Activated CD8-positive, alpha-beta memory T cell treated with anti-CD3 and anti-CD28 coated beads, Interleukin-2, amount 50 U/mL, for 24 hours (primary cell): Measurements from ENCODE around the gene ST8SIA6.
"Not testable (repeated sequence)": the region's sequence is repeated elsewhere in the genome, so short reads cannot be mapped to it uniquely, and the experiment has no call there.

ENCODE experiments used
- DNase-seq: peaks from one replicate; pipeline ENCODE4 v3.0.0-alpha.2; 2020; ENCODE audit errors: extremely low read depth

The ST8SIA6 gene

DNA sequence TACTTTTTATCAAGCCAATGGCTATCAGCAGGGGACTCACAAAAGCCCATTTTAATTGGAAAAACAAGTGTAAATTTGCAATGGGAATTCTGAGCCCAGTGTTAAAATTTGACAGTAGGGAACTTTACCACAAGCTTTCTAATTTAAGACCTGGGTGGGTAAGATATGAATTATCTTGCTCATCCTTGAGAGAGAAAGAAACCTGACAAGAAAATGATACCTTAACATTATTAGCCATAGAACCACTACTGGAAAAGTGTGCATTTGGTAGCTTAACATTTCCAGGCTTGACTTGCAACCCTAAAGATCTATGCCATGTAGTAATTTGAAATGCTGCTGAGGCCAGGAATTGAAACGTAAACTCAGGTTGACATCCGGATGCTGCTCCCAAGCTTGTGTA lies 2.7 kb upstream of the ST8SIA6 start:
- DNase-seq = no peak

DNA sequence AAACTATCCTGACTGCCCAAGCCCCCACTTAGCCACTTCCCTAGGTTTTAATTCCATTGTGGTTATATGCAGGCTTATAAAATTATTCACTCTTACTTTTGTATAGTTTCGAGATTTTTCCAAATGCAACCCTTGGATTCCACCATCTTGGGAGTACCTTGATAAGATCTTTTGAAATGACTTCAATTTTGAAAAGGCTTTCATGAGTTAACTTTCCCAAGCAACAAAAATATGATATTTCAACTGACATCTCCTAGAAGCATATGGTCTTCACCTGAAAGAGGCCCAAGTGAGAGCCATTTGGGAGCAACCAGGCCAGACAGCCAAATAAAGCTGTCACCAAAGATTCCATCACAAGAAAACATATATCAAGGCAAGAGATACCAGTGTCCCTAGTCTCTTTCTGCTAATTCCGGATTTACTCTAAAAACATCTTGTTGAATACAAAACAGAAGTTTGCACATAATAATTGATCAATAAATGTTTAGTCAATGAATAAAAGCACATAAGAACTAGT lies 1.7 kb upstream of the ST8SIA6 start:
- DNase-seq = no peak

DNA sequence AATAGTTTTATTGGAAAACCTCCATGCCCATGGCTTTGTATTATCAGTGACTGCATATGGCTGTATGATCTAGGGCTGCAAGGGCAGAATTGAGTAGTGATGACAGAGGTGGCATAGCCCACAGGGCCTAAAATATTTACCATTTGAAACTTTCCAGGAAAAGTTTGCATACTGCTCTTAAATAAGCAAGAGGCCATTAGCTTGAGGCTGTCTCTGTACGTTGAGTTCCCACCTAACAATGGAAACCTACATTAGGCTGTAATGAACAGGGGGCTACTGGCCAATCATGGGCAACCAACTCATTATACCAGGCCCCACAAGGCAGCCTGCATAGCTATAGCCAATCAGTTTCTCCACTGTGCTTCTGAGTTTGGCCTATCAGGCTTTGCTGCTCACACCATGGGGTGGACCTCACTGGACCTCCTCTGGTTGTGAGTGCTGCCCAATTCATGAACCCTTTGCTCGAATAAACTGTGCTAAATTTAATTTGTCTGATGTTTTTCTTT lies 673 bp upstream of the ST8SIA6 start:
- DNase-seq = no peak

DNA sequence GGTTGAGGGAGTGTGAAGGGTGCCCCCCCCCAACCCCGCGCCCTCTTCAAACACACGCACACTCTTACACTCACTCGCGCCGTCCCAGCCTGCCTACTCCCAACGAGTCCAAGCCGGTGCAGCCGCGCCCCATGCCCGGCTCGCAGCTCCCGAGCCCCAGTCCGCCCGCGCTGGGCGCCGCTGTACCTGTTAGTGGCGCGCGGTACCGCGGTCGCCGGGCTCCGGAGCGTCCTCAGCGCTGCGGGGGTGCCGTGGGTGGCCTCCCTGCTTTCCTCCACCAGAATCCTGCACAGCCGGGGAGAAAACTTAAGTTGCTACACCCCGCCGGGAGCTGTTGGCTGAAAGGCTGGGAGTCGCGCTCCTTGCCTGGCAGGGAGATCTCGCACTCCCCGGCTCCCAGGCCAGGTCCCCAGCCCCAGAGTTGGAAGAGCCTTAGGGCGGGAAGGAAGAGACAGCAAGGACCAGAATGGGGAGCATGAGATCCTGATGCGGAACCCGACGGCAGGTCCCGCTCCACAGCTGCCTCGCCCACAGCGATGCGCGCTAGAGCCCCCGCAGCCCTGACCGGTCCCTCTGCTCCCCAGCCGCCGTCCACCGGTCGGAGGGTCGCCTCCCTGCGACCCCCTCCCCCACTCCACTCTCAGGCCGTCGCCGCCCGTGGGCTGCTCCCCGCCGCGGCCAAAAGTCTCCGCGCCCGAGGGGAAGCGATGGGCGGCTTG lies 863 bp downstream of the ST8SIA6 start:
- DNase-seq = no peak

DNA sequence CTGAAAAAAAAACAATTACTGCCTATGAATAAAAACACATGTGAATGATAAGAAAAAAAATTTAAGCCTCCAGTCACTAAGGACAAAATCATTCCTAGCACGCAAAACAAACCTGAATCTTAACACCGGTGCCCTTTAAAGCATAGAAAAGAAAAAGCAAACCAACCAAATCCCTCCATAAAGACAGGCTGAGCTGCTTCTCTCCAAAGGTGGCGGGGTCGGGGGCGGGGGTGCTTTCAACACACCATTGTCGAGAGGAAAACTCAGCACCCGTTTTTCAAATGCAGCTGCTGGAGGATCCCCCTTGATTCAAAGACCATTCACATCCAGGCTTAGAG lies 1.4 kb downstream of the ST8SIA6 start:
- DNase-seq = no peak

DNA sequence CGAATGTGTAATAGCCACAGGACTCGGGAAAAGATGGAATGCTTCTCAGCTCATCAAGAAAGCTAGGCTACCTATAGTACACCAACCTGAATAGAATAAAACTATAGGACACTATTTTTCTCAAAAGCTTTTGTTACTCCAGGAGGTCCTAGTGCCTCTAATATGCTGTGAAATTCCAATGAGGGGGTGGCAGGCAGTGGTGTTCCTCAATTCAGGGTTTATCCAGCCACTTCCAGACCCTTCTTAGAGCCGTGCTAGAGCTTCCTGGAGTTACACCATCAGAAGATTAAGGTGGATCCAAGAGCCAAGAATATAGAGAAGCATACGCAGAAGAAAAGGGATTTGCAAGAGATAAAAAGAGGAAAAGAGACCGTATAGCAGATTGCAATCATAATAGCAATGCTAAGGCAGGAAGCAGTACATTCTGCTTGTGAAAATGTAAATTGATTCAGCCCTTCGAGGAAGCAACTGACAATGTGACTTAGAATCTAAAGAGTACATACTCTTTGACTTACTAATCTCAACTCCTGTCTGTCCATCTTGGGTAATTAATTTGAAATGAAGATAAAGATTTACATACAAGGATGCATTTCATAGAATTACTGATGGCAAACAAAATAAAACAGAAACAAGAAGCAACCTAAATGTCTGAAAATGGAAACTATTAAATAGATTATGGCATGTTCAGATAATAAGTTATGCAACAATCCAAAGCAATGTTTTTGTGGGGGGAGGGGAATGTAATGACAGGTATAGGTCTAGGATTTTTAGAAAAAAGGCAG lies 2.1 kb downstream of the ST8SIA6 start:
- DNase-seq = no peak

DNA sequence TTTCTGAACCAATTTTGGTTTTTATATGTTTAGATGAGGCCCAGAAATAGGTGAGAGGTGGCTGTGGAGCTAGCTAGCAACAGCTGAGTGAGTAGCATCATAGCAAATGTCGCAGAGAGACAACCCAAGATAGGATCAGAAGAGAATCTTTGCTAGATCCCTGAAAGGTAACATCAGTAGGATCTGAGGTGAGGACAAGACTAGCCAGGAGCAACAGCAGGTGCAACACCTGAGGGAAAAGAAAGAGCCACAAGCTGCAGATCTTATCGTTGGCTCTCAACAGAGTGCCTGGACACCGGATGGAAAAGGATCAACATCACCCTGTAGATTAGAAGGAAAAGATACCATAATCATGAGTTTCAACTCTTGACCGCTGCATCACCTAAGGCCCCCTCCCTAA lies 4.4 kb downstream of the ST8SIA6 start:
- DNase-seq = no peak

DNA sequence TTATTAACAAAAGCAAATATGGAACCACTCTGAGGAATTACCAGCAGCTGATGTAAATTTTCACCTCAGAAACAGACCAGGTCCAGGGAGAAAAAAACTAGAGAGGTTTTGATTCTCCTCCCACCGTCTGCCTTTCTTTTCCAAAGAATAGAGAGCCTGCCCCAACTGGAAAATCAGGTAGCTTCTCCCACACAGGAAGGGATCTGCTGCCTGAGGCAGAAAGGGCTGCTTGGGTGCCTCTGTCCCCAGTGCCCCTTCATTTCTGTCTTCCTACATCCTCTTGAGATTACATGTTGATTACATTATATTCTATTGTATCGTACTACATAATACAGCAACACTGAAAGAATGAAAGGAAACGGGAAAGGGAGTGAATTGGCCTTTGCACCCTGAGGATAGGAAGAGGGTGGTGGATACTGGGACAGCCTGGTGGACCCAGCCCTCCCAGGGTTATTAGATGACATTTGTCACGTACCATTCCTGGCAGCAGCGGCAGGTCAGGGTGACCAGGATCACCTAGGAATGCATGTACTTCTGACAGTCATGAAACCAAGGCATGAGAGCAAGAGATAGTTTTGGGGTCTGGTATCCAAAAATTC lies 8.9 kb downstream of the ST8SIA6 start:
- no peak for DNase-seq

DNA sequence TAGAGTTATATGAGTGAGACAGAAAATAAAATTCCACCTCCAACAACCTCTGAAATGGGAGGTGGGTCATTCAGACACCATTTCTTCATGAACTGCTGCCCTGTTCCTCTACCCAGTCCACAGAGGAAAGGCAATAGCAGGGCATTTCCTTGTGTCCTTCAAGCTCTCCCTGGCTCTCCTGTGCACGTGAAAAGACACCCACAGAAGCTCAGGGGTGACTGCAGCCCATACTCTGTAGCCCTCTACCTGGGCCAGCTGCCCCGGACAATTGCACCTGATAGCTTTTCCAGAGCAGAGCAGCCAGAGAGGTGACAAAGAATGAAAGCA lies 10.0 kb downstream of the ST8SIA6 start:
- no peak for DNase-seq

DNA sequence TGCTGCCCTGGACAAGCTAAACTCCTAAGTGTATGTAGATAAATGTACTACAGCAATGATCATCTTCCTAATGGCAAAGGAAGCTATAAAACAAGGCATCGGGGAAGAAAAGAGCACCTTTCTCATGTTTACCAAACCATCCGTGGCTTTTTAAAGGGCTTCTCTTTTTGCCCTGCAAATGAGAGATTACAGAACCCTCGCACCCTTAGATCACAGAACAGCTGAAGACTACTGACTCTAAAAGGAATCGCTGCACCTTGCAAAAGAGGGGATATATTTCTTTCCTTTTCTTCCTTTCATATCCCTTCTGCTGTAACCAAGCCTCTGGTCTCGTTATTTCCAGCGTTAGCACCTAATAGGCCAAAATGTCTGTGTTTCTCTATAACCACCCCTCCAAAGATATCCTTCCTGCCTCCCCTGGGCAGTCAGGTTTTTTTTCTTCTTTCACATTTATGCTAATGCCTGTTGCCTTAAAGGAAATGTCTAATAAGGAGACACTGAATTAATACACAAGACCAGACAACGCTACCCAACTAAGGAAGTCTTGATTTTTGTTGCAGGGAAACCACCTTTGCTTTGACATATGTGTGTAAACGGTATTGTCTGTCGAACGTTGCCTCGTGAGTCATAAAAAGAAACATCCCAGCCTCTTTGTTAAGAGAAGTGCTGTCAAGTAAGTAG lies 10.5 kb downstream of the ST8SIA6 start:
- no peak for DNase-seq

DNA sequence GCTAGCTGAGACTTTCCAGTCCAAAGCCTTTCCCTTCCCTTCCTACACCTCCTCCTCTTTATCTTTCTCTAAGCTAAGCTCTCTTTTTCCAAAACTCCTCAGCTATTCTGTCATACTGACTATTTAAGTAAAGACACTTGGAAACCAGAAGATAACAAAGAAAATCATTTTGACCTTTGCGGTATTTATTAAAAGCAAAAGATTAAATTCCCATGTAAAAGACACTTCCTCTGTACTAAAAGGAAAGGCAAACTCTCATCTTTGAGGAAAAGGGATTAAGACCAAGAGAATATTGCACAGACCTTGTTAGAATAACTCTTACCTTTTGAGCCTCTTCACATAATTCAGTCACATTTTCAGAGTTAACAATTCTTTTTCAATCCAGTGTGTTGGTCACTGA lies 15.8 kb downstream of the ST8SIA6 start:
- no peak for DNase-seq

DNA sequence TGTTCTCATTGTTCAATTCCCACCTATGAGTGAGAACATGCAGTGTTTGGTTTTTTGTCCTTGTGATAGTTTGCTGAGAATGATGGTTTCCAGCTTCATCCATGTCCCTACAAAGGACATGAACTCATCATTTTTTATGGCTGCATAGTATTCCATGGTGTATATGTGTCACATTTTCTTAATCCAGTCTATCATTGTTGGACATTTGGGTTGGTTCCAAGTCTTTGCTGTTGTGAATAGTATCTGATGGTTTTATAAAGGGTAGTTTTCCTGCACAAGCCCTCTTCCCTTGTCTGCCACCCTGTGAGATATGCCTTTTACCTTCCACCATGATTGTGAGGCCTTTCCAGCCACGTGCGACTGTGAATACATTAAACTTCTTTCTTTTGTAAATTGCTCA lies 17.8 kb downstream of the ST8SIA6 start:
- DNase-seq = not testable (repeated sequence)

DNA sequence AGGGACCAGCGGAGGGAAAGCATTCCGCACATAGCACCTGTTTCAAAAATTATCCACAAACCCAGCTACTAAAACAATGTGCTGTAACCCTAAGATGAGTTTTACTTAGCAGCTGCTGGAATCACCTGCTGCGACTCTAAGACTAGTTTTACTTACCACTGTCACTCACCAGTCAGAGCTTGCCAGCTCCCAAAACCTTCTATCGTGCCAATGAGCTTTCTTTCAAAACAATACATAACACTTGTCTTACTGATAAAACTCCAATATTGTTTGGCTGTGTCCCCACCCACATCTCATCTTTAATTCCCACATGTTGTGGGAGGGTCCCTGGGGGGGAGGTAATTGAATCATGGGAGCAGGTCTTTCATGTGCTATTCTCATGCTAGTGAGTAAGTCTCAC lies 18.4 kb downstream of the ST8SIA6 start:
- DNase-seq = no peak

DNA sequence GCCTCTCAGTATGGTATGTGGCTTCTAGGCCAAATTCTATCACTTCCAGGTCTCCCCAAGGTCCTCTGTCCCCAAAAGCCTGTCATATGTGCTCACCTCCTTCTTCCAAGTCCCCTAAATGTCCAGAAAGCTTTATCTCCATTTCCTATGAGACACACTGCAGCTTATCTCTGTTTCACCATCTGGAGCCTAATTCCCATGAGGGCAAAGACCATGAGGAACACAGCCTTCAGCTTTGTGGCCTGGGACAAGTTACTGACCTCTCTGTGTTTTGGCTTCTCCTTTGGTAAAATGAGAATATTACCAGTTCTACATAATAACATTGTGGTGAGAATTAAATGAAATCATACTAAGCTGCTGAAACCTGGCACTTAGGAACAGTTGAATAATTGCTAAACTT lies 19.2 kb downstream of the ST8SIA6 start:
- no peak for DNase-seq

DNA sequence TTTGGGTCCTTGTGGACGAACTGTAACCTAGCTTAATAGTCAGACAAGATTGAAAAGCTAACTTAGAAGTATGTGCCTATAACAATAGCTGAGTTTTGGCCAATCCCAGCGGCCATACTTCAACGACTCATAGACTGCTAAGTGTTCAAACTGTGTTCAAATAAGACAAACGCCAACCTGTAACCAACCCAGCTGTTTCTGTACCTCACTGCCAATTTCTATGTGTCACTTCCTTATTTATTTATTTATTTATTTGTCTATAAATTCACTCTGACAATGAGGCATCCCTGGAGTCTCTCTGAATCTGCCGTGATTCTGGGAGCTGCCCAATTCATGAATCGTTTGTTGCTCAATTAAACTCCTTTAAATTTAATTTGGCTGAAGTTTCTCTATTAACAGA lies 21.7 kb downstream of the ST8SIA6 start:
- no peak for DNase-seq

DNA sequence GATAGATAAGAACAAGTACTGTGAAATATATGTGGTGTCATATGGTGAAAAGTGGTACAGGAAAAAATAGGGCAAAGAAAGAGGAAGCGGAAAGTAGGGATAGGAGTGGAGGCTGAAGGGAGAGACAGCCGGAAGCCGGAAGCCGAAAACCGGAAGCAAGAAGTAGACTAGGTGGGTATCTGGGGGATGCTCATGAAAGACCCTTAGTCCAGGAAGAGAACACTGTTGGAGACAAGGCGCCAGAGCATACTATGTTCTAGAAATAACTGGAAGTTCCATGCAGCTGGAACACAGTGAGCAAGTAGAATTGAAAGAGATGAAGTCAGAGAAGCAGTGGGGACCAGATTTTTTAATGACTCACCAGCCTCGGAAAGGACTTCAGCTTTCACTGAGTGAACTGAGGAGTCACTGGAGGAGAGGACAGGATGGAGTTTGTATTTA lies 22.5 kb downstream of the ST8SIA6 start:
- DNase-seq = no peak

DNA sequence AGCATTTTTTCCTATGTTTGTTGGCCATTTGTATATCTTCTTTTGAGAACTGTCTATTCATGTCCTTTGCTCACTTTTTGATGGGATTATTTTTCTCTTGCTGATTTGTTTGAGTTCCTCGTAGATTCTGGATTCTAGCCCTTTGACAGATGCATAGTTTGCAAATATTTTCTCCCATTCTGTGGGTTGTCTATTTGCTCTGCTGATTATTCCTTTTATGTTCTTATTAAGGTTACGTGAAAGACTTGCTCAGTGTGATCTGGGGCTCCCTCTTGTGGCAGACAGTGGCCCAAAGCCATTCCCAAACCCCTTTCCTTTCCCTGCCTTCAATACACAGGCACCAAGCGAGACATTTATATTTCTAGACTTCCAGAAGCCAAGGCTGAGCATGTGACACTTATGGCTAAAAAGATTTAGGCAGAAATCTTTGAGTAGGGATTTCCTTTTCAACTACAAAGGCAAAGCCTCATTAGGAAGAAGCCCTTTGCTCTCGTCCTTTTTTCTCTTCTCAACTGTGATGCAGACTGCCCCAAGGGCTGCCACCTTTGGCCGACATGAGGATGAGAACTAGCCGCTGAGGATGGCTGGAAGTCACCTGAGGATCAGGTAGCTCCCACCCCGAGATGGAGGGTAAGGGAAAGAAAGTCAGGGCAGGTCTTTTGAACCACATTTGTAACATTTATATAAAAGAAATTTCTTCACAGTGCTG lies 23.6 kb downstream of the ST8SIA6 start:
- DNase-seq = no peak

DNA sequence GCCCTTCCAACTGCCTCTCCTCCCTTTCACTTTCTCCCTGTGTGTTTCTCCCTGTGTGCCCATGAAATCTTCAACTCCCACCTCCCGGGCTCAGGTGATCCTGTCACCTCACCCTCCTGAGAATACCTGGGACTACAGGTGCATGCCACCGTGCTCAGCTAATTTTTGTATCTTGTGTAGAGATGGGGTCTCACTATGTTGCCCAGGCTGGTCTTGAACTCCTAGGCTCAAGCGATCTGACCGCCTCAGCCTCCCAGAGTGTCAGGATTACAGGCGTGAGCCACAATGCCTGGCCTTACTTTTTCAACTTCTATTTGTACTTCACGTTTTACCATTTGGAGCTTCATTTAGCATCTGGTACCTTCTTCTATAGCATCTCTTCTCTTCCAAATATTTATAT lies 24.9 kb downstream of the ST8SIA6 start:
- no peak for DNase-seq

DNA sequence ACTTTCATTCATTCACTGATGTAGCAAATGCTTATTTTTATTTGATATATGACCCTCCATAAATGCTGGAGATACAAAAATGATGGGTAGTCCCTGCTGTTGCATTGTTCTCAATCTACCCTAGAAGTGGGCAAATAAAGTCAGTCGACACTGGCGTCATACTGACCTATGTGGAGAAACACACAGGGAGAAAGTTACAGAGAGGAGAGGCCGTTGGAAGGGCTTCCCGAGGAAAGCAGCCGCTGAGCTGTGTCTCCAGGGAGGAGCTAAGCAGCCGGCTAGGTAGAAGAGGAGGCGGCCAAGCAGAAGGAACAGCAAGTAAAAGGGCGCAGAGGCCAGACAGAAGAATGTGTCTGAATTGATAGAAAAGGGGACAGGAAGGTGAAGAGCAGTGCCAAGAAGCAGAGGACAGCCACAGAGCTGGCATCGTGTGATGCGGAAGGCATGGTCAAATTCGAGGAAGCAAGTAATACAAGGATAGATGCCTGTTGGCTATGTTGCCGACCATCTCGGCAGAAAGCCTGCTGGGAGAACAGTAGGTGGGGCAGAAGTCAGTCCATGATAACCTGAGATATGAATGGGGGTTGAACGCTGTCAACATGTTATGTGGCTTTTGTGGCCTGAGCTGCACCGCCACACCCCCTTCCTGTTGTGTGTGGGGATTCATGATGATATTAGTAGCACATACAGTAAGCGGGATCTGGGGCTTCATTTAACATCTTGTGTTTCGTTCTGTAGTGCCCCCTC lies 25.9 kb downstream of the ST8SIA6 start:
- DNase-seq = peak; percentile 42

DNA sequence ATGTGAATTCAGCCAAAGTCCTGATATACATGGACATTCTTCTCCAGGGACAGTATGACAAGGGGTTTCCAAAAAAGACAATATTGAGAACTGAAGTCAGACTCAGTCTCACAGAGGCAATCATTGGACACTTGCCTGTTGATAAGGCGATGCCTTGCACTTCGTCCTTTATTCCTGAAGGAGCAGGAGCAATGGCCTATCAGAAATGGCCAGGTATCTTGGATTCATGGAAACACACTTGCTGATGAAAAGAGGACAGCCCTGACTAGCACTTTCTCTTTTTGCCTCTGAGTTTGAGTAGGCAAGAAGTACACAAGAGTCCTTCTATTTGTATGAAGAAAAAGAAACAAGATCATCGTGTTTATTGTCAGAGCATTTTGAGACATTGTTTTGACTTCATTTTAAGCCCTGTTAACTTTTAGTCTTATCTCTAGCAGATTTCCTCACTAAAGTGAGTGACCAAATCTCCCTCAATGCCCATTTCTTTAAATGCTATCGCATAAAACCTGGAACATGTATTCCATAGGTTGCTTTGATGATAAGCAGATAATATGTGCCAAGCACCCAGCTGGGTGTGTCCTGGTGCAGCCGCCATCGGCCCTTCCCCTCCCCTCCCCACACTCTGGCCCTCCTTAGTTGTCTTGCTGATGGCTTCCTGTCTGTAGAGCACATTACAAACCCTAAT lies 26.6 kb downstream of the ST8SIA6 start:
- DNase-seq = no peak
